Liver (tissue), 9 donors: ENCODE measurements around the gene TBC1D4. TPM values are rescaled to one million over a fixed set of nuclear protein-coding genes. Genes with fewer than 3 reads are reported as not detected.
A peak's percentile ranks its signal among the peaks of the same experiment; 100 is the strongest.

Source experiments
- DNase-seq: peaks from one replicate; pipeline ENCODE4 v3.0.0-alpha.2; 2017; ENCODE audit warnings: low spot score
- H3K27ac ChIP-seq, 2 donors: one replicate each; pipeline ENCODE4 v1.7.0; 2013; ENCODE audit warnings: inconsistent platforms in 2 of 2, low read length in 2 of 2, control low read depth in 1 of 2, low read depth in 1 of 2, mild to moderate bottlenecking in 1 of 2
- H3K27me3 ChIP-seq, 4 donors: one replicate each; pipeline versions ENCODE4 v1.6.1 to v1.7.0; 2013; ENCODE audit warnings: low read length in 3 of 4, inconsistent platforms in 1 of 4, mild to moderate bottlenecking in 1 of 4, moderate library complexity in 1 of 4; ENCODE audit not compliant: control insufficient read depth in 4 of 4, insufficient read depth in 4 of 4
- H3K36me3 ChIP-seq, 4 donors: one replicate each; pipeline versions ENCODE4 v1.6.1 to v1.7.0; 2013; ENCODE audit warnings: low read length in 3 of 4, mild to moderate bottlenecking in 3 of 4, low read depth in 1 of 4, moderate library complexity in 1 of 4; ENCODE audit not compliant: control insufficient read depth in 4 of 4, insufficient read depth in 3 of 4
- H3K4me1 ChIP-seq, 4 donors: one replicate each; pipeline versions ENCODE4 v1.6.1 to v1.7.0; 2013; ENCODE audit warnings: low read length in 3 of 4, mild to moderate bottlenecking in 3 of 4, moderate library complexity in 1 of 4; ENCODE audit not compliant: control insufficient read depth in 4 of 4, insufficient read depth in 4 of 4
- H3K4me3 ChIP-seq, 3 donors: one replicate each; pipeline versions ENCODE4 v1.6.1 to v1.7.0; 2013; ENCODE audit warnings: low read length in 3 of 3, control low read depth in 1 of 3, low read depth in 1 of 3, mild to moderate bottlenecking in 1 of 3
- H3K9ac ChIP-seq, 2 donors: one replicate each; pipeline ENCODE4 v1.7.0; 2013; ENCODE audit warnings: low read length in 2 of 2, mild to moderate bottlenecking in 2 of 2, moderate library complexity in 2 of 2, control low read depth in 1 of 2, low read depth in 1 of 2
- H3K9me3 ChIP-seq, 4 donors: one replicate each; pipeline versions ENCODE4 v1.6.1 to v1.7.0; 2013; ENCODE audit warnings: low read length in 3 of 4; ENCODE audit not compliant: control insufficient read depth in 4 of 4
- ATF3 ChIP-seq: IDR thresholded peaks from 2 replicates; pipeline ENCODE4 v1.6.1; 2016; ENCODE audit warnings: antibody characterized with exemption
- CTCF ChIP-seq: fragments of 150-350 bp; IDR thresholded peaks from 2 replicates; pipeline ENCODE4 v1.5.1; 2017; ENCODE audit warnings: improper control_type of control experiment, low read depth, low read length; ENCODE audit not compliant: missing input control
- EGR1 ChIP-seq, 2 donors: IDR thresholded peaks; 2 replicates each; pipeline ENCODE4 v1.6.1; 2016 to 2018; ENCODE audit warnings: antibody characterized with exemption in 2 of 2, low read depth in 2 of 2
- FOXA2 ChIP-seq: IDR thresholded peaks from 2 replicates; pipeline ENCODE4 v1.6.1; 2016; ENCODE audit warnings: antibody characterized with exemption
- GABPA ChIP-seq, 2 donors: IDR thresholded peaks in 1 of 2; conservative IDR thresholded peaks in 1 of 2; 2 replicates each; pipeline ENCODE4 v1.6.1; 2016; ENCODE audit warnings: antibody characterized with exemption in 2 of 2, mild to moderate bottlenecking in 1 of 2, moderate library complexity in 1 of 2
- HNF4A ChIP-seq, 2 donors: conservative IDR thresholded peaks; 2 replicates each; pipeline ENCODE4 v1.6.1; 2016; ENCODE audit warnings: antibody characterized with exemption in 2 of 2, mild to moderate bottlenecking in 2 of 2
- HNF4G ChIP-seq: IDR thresholded peaks from 2 replicates; pipeline ENCODE4 v1.6.1; 2016; ENCODE audit warnings: antibody characterized with exemption
- JUND ChIP-seq, 2 donors: IDR thresholded peaks; 2 replicates each; pipeline ENCODE4 v1.6.1; 2016; ENCODE audit warnings: antibody characterized with exemption in 2 of 2
- MAX ChIP-seq: IDR thresholded peaks from 2 replicates; pipeline ENCODE4 v1.6.1; 2016; ENCODE audit warnings: antibody characterized with exemption
- NR2F2 ChIP-seq: IDR thresholded peaks from 2 replicates; pipeline ENCODE4 v1.6.1; 2016; ENCODE audit warnings: antibody characterized with exemption
- RAD21 ChIP-seq, 2 donors: IDR thresholded peaks; 2 replicates each; pipeline ENCODE4 v1.6.1; 2016; ENCODE audit warnings: antibody characterized with exemption in 2 of 2, mild to moderate bottlenecking in 2 of 2
- REST ChIP-seq: IDR thresholded peaks from 2 replicates; pipeline ENCODE4 v1.6.1; 2016; ENCODE audit warnings: antibody characterized with exemption, mild to moderate bottlenecking
- SP1 ChIP-seq: IDR thresholded peaks from 2 replicates; pipeline ENCODE4 v1.6.1; 2018; ENCODE audit warnings: antibody characterized with exemption, mild to moderate bottlenecking
- TAF1 ChIP-seq: conservative IDR thresholded peaks from 2 replicates; pipeline ENCODE4 v1.6.1; 2016; ENCODE audit warnings: antibody characterized with exemption, mild to moderate bottlenecking
- YY1 ChIP-seq: IDR thresholded peaks from 2 replicates; pipeline ENCODE4 v1.6.1; 2016; ENCODE audit warnings: antibody characterized with exemption, mild to moderate bottlenecking
- ZBTB33 ChIP-seq: IDR thresholded peaks from 2 replicates; pipeline ENCODE4 v1.6.1; 2016; ENCODE audit warnings: antibody characterized with exemption
- WGBS: extraction: QIAGEN DNeasy Blood & Tissue Kit; methylation state at CpG from one replicate; pipeline ENCODE4 v1.1.7; 2013; 5-methylcytosine and 5-hydroxymethylcytosine counted together
- polyA plus RNA-seq, 2 donors: library from polyadenylated mRNA; stranded (reverse) in 1 of 2; unstranded in 1 of 2; fragments of 200-250 nt in 1 of 2; fragments of >200 nt in 1 of 2; fragmentation: Nextera tagmentation in 1 of 2; extraction: Ambion mirVana in 1 of 2; gene quantifications; one replicate each; pipeline versions ENCODE4 v1.2.1 to v1.2.3, GENCODE V29; 2013 to 2015
- total RNA-seq, 2 donors: library from RNA; depleted of rRNA; stranded (reverse); fragments of >200 nt; gene quantifications; one replicate each; pipeline ENCODE4 v1.2.3, GENCODE V29; 2014
- donor health status: healthy.
- donor health status: healthy.
- donor health status: healthy.
- donor health status: healthy.
- donor health status: healthy.

TBC1D4 gene
- total and polyA plus RNA-seq, 4 donors, result 2.3 to 11.1 (median 6.5) TPM

GRCh38 chr13:75506018-75506417, 24.0 kb upstream of the TBC1D4 start (continued):
- TF ChIP-seq MAX, result no peak

- Histone ChIP-seq H3K27ac (no peak overlapping the region), H3K36me3 (no peaks in the 10 kb centered on the region), H3K4me3 (no peak overlapping the region), H3K9me3 (no peaks in the 10 kb centered on the region), H3K9ac (no peak overlapping the region), H3K4me1 (no peaks in the 10 kb centered on the region), H3K27me3 (no peaks in the 10 kb centered on the region)
- WGBS, result 83% methylated on average over 3 of the region's 3 CpGs
- TF ChIP-seq SP1, result no peak
- no peak for TF ChIP-seq EGR1 (IDR thresholded peaks at IDR 0.05; ENCODE audit: low read depth in 2 of 2)
- no peak for TF ChIP-seq TAF1
- TF ChIP-seq REST, result no peak
- no peak for TF ChIP-seq NR2F2
- TF ChIP-seq MAX, result peak; percentile 11
- TF ChIP-seq HNF4A (conservative IDR thresholded peaks at IDR 0.05), result no peak
- no peak for DNase-seq
Measured at GRCh38 chr13:75505327-75505726, 23.4 kb upstream of the TBC1D4 start.

- H3K4me3 ChIP-seq, result no peak overlapping the region
- H3K36me3 ChIP-seq, result no peaks in the 10 kb centered on the region
- TF ChIP-seq CTCF (no peak), NR2F2 (no peak), ZBTB33 (no peak), ATF3 (no peak), TAF1 (no peak), GABPA (IDR thresholded peaks at IDR 0.05 in 1 of 2, conservative IDR thresholded peaks at IDR 0.05 in 1 of 2) (no peak), YY1 (no peak), SP1 (no peak), REST (no peak), HNF4A (conservative IDR thresholded peaks at IDR 0.05) (no peak), FOXA2 (no peak), MAX (no peak), RAD21 (IDR thresholded peaks at IDR 0.05) (no peak), HNF4G (no peak), JUND (IDR thresholded peaks at IDR 0.05) (no peak), EGR1 (IDR thresholded peaks at IDR 0.05; ENCODE audit: low read depth in 2 of 2) (no peak)
- no peak overlapping the region for H3K27ac ChIP-seq
- 86% methylated on average over 5 of the region's 5 CpGs for WGBS
- no peak for DNase-seq
- H3K9ac ChIP-seq, result no peak overlapping the region
- H3K27me3 ChIP-seq, result no peaks in the 10 kb centered on the region
- no peaks in the 10 kb centered on the region for H3K9me3 ChIP-seq
- peaks cover 0 to 4% (median 0%) of the 10 kb centered on the region in 4 donors for H3K4me1 ChIP-seq
Measured at GRCh38 chr13:75495938-75496337, 14.0 kb upstream of the TBC1D4 start.
